ENCODE measurements around the gene GLMN.
"Not testable (repeated sequence)": the region's sequence is repeated elsewhere in the genome, so short reads cannot be mapped to it uniquely, and the experiment has no call there.

Gene GLMN

GRCh38 chr1:92299477-92300150 lies 827 bp upstream of the GLMN start:
- no peak for DNase-seq (ENCODE audit: low read depth, low spot score)

GRCh38 chr1:92298213-92298572 lies 594 bp downstream of the GLMN start:
- no peak for DNase-seq (ENCODE audit: low read depth, low spot score)

- no peak for DNase-seq (ENCODE audit: low read depth, low spot score)
Measured at GRCh38 chr1:92291372-92291999, 7.3 kb downstream of the GLMN start.

GRCh38 chr1:92281411-92281810 lies 17.4 kb downstream of the GLMN start:
- not testable (repeated sequence) for DNase-seq (ENCODE audit: low read depth, low spot score)

- not testable (repeated sequence) for DNase-seq (ENCODE audit: low read depth, low spot score)
Measured at GRCh38 chr1:92279781-92280180, 19.0 kb downstream of the GLMN start.

- no peak for DNase-seq (ENCODE audit: low read depth, low spot score)
Measured at GRCh38 chr1:92277105-92277723, 21.6 kb downstream of the GLMN start.

- no peak for DNase-seq (ENCODE audit: low read depth, low spot score)
Measured at GRCh38 chr1:92276082-92276481, 22.7 kb downstream of the GLMN start.

- DNase-seq (ENCODE audit: low read depth, low spot score) = no peak
Measured at GRCh38 chr1:92274939-92275338, 23.8 kb downstream of the GLMN start.

GRCh38 chr1:92273039-92273438 lies 25.7 kb downstream of the GLMN start:
- no peak for DNase-seq (ENCODE audit: low read depth, low spot score)

GRCh38 chr1:92262516-92262915 lies 36.3 kb downstream of the GLMN start:
- DNase-seq (ENCODE audit: low read depth, low spot score) = no peak

GRCh38 chr1:92259350-92259749 lies 39.4 kb downstream of the GLMN start:
- no peak for DNase-seq (ENCODE audit: low read depth, low spot score)

- DNase-seq (ENCODE audit: low read depth, low spot score) = not testable (repeated sequence)
Measured at GRCh38 chr1:92254714-92255113, 44.1 kb downstream of the GLMN start.

GRCh38 chr1:92244376-92244775 lies 54.4 kb downstream of the GLMN start:
- no peak for DNase-seq (ENCODE audit: low read depth, low spot score)

- DNase-seq (ENCODE audit: low read depth, low spot score) = no peak
Measured at GRCh38 chr1:92240034-92240433, 58.8 kb downstream of the GLMN start.

- DNase-seq (ENCODE audit: low read depth, low spot score) = no peak
Measured at GRCh38 chr1:92230736-92231135, 68.1 kb downstream of the GLMN start.

GRCh38 chr1:92228401-92228800 lies 70.4 kb downstream of the GLMN start:
- DNase-seq (ENCODE audit: low read depth, low spot score) = no peak

- no peak for DNase-seq (ENCODE audit: low read depth, low spot score)
Measured at GRCh38 chr1:92219028-92219427, 79.8 kb downstream of the GLMN start.

- no peak for DNase-seq (ENCODE audit: low read depth, low spot score)
Measured at GRCh38 chr1:92218559-92218958, 80.2 kb downstream of the GLMN start.

GRCh38 chr1:92217721-92218120 lies 81.1 kb downstream of the GLMN start, which contains the start of gene C1orf146:
Gene C1orf146, plus strand, starts transcription at chr1:92217915. Its CDS starts 13,506 bp downstream, at chr1:92231421.
- DNase-seq (ENCODE audit: low read depth, low spot score) = no peak

GRCh38 chr1:92211166-92211565 lies 87.6 kb downstream of the GLMN start:
- no peak for DNase-seq (ENCODE audit: low read depth, low spot score)

- no peak for DNase-seq (ENCODE audit: low read depth, low spot score)
Measured at GRCh38 chr1:92210701-92211100, 88.1 kb downstream of the GLMN start.

GRCh38 chr1:92203105-92203504 lies 95.7 kb downstream of the GLMN start:
- no peak for DNase-seq (ENCODE audit: low read depth, low spot score)

- DNase-seq (ENCODE audit: low read depth, low spot score) = no peak
Measured at GRCh38 chr1:92201973-92202372, 96.8 kb downstream of the GLMN start.

Data from activated naive CD8-positive, alpha-beta T cell treated with anti-CD3 and anti-CD28 coated beads, Interleukin-2, amount 50 U/mL, for 16 hours (primary cell).